GM21381 (cell line): Measurements from ENCODE around the gene SEMA6A.

Source experiments
- ATAC-seq: cut with Tn5 transposase; IDR thresholded peaks from one replicate; pipeline ENCODE4 v1.9.1; 2021; ENCODE audit warnings: mild to moderate bottlenecking, moderate library complexity; ENCODE audit not compliant: unreplicated experiment

The SEMA6A gene

GRCh38 chr5:116415182-116415581 lies 159.4 kb downstream of the SEMA6A start:
- no peak for ATAC-seq

DNA sequence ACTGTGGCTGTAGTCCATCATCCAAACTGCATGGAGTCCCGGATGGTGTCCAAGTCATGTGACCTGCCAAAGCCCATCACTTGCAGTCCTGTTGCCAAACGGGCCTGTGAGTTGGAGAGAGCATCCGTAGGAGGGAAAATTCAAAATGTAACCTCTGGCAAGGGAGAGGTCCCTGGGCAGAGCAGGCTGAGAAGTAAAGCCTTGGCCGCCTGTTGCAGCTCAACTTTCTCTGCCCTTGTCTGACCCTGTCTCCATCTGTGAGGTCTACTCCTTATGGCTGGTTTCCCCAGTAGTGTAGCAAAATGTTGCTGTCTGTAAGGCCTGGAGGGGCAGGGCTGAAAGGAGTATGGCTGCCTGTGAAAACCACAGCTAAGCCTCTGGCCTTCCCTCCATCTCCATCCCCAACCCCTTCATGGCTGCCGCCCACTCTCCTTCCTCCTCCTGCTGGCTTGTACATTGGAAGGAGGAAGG lies 163.5 kb downstream of the SEMA6A start:
- ATAC-seq, result no peak

- no peak for ATAC-seq
Observed at GRCh38 chr5:116410336-116410890, 164.2 kb downstream of the SEMA6A start.

GRCh38 chr5:116409591-116410296 lies 164.9 kb downstream of the SEMA6A start:
- ATAC-seq, result no peak

- ATAC-seq, result no peak
Observed at GRCh38 chr5:116406306-116407041, 168.1 kb downstream of the SEMA6A start.

GRCh38 chr5:116404792-116405191 lies 169.8 kb downstream of the SEMA6A start:
- ATAC-seq, result no peak

DNA sequence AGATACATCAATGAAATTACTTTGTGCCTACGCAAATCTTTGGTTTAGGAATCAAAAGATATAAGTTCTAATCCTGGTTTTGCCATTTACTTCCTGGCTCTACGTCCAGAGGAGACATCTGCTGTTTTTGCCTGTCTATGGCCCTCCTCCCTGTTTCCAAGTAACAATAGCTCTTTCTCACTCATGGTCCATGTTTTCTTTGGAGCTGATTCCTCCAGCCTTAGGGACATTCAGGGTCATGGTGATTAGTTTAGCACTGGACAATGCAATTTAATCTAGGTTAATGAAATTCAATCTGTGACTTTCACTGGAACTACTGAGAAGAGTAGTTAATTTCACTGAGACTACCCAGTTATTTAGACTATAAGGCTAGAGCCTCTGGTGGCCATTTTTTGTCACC lies 170.6 kb downstream of the SEMA6A start:
- ATAC-seq, result no peak

- no peak for ATAC-seq
Observed at GRCh38 chr5:116402235-116402634, 172.4 kb downstream of the SEMA6A start.

GRCh38 chr5:116401576-116401975 lies 173.0 kb downstream of the SEMA6A start:
- no peak for ATAC-seq

DNA sequence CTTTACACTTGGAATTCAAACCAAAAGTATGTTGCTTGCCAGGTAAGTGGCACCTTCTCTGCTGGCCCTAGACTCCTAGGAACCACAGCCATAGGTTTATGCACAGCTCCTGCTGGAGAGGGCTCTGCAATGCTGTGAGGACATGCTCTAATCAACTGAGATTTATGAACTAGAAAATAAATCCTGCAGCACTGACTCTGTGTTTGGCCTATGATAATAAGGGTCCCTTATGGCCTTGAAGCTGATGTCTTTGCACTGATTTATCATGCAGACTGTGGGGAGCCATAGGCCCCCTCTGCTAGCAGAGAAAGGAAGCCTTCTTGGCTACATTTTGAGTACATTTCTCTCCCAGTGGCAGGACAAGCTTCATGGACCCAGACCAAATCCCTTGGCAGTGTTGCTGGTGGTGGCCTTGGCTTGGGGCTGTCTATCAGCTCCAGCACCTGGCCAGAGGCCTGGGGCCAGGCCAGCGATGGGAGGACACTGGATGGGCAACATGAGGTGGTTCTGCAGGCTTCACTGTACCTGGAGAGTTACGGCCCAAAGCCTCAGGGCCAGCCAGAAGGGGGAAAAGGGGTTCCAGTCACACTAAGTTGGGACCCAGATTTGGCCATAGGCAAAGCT lies 178.0 kb downstream of the SEMA6A start:
- ATAC-seq, result no peak

DNA sequence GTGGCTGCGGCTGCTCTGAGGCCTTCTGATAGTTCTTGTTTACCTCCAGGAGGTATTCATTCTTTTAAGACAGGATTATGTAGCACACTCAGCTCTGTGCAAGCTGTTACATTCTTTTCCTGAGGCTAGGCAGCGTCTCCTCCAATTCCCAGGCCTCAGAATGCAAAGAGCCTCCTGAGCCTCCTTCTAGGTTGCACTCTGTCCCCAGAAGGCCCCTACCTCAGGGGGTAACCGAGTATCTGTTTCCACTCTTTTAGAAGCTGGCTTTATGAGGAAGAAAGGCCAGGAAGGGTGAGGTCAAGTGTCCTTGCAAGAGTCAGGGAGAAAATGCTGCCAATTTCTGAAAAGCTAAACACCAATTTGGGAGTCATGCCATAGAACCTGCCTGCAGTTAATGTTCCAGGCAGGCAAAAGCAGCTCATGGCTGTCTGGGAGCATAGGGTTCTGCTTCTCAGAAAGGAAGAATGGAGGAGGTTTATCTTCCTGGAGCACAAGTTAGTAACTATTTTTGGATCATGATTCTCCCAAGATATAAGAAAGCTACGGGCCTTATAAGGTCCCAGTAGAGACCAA lies 178.9 kb downstream of the SEMA6A start:
- ATAC-seq, result no peak

DNA sequence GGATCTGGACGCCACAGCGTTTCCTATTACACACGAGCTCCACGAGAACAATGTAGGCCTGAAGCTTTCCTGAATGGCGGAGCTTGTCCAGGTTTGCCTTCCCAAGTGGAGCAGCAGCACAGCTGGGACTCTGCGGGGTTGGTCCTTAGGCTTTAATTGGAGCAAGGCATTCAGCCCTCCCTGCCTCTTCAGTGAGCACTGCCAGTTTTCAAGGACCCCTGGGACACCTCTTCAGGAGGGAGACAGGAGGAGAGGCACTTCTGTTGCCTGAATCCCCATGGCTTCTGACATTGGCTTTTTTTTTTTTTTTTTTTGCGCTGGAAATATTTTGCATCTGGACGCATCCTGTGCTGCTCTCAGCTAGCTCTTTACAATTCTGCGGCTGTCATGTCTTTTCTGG lies 179.4 kb downstream of the SEMA6A start:
- no peak for ATAC-seq

DNA sequence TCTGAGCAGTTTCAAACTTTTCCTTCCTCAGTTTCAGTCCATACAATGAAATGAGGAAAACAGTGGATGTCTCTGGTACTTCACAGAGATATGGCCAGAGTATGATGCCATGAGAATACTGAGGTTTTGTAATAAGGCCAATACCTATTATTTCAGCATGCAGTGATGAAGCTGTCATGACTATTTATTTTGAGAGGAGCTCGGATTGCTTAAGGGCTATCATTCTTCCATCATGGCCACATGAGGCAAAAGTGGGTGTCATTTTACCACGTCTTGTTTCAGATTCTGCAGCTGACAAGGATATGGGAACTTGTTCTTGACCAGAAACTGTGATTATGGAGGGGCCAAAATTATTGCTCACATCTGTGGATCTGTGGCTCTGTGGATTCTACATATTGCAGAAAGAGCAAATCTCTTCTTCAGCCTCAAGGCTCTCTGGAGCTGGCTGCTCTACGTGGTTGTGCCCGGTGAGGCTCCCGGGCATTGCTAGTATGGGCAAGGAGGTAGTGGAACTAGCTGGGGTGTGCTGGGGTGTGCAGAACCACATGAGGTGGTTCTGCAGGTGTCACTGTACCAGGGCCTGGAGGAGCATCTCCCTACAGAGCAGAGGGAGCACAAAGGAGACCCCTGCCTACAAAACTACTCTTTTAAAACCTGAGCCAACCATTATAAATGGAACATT lies 180.3 kb downstream of the SEMA6A start:
- no peak for ATAC-seq
